Activated CD4-positive, alpha-beta T cell treated with anti-CD3 and anti-CD28 coated beads for 24 hours (primary cell): ENCODE data around the gene PTPRM.

ENCODE experiments used
- DNase-seq, 2 donors: peaks; one replicate each; pipeline ENCODE4 v3.0.0-alpha.2; 2020; ENCODE audit warnings: low read depth in 2 of 2

The PTPRM gene

DNA sequence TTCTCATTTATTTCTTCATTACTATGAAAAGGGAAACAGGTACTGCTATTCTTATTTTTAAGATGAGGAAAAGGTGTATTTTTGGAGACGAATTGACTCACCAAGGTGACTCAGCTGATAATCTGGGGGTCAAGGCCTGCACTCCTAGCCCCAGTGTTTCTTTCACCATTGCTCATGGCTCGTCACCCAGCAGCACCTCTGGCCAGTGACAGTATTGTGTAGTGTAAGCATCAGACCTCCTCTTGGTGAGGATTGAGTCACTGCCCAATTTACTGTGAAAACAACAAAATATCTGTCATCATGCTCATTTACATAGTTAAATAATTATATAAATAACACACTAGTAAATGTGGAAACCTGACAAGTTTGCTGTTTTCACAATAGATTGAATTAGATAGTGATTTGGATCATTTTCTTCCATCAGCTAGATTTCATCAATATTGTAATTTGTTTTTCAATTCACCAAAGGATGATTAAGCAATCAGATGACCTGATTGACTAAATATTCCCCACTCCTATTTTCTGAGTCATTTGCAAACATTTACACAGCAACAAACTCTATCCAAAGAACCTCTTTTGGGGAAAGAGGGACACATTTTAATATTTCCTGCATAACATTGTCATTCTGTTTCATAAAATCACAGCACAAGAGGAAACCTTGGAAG is 549.4 kb downstream of the PTPRM start:
- DNase-seq, result no peak

DNA sequence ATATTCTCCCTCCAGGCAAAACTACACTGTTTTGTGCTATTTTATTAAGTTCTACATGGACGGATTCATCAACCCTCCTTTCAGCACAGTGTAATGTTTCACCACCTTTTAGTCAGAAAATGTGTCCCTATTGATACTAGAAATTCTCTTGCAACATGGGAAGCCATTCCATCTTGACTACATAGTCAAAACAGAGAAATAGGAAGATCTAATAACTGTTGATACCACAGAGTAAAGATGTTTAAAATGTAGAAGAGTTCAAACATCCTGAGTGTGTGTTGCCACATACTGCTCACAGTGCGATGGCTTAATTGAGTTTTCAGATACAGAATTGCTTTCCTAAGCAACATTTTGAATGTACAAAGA is 549.9 kb downstream of the PTPRM start:
- DNase-seq, result no peak

DNA sequence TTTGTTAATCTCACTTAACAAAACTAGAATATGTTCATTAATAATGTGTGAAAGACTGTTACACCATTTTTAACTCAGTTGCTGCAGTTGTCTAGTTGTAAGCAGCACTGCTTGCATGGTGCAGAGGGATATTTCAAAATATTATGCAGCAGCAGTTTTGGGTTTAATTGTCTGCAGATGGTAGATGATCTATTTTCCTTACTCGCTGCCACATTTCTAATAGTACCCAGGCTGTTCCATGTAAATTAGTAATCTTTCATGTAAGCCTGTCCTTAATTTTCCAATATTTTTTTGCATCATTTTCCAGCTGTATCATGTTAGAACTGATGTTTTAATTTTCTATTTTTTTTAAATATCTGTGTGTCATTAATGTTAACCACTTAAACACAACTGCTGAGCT is 554.0 kb downstream of the PTPRM start:
- DNase-seq, result no peak

DNA sequence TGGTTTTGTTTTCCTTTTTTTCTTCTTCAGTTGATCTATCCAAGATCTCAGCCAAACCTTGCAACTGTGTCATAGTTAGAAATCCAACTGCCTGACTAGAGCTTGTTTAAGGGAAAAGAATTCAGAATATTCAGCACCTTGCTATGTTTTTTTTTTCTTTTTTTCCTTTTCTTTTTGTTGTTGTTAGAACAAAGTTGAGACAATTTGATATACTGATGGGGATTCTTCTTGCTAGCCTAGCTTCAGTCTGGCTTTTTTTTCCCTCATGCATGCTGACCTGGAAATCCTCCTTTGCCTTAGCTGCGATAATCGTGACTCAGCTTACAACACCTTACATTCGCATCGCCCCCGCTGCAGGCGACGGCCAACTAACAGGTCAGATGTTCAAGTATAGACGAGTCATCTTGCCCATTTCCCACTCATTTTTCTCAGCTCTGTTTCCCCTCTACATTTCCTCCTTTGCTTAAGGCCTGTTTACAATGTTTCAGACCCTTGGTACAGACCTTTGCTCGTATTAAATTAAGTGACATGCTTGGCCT is 554.9 kb downstream of the PTPRM start:
- no peak for DNase-seq

DNA sequence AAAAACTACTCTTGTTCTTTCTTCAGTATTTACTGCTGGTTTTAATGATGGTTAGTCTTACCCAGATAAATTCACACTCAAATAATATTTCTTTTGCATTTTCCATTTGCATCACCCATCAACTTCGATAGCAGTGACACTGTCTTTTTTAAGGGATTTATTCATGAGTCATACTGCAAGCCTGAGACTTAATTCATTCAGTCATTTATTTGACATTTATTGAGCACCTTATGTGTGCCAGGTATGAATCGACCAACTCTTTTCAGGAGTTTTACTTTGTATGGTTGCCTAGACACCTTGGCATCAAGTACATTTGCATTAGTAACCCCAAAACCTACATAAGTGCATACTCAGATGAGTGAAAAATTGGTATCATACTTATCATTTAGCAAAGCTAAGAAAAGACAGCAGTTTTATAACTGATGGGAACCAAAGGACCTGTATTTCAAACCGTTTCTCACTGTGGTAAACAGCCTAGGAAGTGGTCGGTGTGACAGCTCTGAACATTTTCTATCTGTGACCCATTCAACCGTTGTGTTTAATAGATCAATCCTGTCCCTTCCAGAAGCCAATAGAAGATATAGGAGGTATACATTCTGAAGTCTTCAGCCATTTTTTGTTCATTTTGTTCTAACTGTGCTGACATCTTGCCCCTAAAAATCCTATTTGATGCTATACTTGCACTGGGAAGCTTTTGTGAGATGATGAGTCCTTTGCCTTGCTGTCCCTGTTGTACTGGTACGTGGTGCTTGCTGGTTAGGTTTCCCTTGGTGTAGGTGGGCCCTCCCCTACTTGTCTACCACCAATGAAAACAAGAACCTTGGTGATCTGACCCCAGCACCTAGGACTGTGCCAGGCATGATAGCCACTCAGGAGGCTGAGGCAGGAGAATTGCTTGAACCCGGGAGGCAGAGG is 557.4 kb downstream of the PTPRM start:
- no peak for DNase-seq

DNA sequence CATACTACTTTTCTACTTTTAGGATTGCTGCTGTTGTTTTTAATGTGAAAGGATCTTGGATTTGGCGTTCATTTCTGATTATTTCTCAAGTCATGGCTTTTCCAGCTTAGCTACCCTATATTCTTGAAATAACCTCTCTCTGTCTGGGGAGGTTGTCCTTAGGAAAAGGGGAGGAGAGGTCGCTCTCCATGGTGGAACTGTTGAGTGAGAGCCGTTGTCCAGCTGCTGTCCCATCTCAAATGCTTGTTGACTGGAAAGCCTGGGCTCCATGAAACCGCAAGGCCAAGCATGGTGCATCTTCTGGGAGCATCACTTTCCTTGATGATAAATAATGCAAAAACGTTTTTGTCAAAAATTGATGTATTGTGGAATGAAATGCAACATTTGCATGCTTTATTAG is 563.0 kb downstream of the PTPRM start:
- DNase-seq, result no peak

DNA sequence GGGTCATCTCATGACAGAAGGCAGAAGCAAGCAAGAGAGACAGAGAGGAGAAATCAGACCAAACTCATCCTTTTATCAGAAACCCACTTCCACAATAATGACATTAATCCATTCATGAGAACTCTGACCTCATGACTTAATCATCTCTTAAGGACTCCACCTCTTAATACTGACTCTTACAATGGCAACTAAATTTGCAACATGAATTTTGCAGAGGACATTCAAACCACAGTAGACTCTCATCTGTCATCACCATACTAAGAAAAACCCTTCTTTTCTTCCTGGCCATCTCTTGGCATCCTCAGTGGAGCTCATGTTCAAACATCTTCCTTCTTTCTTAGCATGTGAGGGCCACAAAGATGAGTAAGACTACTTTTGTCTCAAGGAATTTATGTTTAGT is 565.9 kb downstream of the PTPRM start:
- DNase-seq, result no peak

DNA sequence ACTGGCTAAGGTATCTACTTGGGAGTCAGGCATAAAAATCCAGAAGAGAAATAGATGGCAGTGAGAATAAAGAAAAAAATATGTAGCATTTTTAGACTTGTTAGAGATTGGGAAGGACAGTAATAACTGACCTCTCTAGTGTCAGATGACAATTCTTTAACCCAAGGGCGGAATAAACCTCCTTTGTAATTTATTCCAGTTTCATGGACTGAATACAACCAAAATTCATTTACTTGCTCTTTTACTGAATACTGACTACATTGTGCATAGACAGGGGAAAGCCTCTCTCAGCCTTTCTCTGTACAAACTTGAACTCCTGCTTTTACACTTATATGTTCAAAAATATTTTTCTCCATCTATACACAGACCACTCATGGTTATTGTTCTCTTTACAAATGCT is 566.8 kb downstream of the PTPRM start:
- DNase-seq, result no peak

DNA sequence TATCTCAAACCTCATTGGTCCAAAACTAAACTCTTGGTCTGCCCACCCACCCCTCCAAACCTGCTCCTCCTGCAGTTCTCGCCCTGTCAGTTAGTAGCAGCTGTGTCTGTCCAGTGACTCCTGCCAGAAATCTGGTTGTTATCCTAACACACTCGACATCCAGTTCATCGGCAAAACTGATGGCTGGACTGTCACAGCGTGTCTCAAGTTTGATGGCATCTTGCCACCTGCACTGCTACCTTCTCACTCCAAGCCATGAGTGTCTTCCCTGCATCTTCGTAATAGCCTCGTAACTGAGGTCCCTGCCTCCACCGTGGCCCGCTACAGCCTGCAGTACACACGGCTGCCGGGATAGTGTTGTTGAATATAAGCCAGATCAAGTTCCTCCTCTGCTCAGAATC is 572.0 kb downstream of the PTPRM start:
- no peak for DNase-seq

DNA sequence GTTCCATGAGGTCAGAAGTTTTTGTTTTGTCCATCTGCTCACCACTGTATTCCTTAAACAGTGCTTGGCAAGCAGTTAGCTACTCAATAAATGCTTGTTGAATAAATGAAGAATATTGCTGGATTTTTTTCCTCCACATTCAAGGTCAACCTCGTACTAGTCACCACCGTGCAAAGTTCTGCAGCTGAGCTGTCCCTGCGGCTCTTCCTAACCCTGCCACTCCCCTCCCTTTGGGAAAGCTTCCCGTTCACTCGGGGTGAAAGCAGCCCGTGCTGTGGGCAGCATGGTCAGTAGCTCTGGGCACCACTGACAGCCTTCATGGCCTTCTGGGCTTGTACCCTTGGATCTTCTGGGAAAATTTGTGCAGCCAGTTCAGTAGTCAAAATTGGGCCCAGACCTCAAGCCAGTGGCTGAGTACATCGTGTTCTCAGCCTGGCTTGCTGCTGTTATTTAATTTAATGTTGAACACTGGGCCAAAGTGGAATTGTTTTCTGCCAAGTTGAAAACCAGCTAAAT is 572.8 kb downstream of the PTPRM start:
- no peak for DNase-seq

DNA sequence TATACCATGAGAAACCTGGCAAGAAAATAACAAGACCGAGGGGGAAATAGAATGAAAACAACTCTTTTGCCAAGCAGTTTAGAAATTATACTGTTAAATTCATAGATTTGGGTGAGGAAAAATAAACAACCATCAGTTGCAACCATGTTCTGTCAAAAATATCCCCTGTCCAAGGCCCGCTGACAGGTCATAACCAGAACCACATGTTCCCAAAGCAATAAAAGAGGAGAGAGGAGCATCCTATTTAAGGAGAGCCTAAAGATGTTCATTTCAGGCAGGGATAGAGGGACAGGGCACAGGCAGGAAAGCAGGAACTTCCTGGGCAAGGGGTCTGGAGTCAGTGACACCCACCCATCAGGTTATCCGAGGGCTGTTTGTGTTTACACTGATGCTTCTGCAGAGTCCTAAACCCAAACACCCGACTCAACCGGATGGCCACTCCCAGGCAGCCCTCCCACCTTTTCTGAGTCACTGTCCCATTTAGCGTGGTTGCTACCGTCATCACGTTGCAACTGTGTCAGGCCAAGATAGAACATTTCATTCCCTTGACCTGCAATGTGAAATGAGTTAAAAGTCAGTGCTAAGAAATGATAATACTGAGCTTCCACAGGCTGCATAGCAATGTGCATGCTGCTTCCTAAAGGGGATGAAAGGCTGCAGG is 573.9 kb downstream of the PTPRM start:
- no peak for DNase-seq

DNA sequence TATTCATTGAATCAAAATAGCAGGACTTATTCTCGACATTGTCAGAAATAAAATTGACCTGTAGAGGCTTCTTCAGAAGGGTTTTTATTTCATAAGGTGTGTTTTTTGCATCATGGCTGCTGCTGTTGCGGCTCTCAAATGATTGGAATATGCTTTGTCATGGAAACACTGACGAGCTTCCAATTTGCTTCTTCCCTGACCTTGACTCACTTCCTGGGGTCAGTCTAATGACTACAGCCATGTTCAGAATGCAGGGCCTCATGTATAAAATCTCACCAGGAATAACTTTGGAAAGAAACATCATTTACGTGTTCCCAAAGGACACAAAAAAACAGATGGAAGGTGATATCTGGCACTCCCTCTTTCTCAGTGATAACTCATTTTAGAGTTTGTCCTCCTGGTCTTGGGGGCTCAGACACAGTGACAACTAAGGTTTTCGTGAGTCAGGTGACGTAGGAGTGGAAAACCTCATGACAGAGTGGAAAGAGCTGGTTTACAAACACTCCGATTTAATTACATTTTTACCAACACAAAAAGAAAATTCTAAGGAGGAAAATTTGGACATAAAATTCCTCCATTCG is 575.1 kb downstream of the PTPRM start:
- DNase-seq, result no peak

DNA sequence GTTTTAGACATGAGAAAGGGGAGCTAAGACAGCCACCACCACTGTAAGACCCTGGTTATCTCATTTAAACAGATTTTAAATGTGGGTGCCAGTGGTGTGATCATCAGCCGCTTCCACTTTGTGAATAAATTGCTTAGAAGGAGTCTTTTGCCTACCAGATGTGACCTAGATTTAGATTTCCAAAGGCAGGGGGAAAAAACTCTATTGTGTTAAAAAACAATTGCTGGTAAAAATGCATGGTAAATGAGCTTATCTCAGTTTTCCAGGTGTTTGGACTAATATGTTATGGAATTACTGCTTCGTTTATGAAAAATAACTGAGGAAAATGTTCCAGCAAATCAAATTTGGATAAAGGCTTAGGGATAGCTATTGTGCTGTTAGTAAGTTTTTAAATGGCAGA is 575.8 kb downstream of the PTPRM start:
- no peak for DNase-seq

DNA sequence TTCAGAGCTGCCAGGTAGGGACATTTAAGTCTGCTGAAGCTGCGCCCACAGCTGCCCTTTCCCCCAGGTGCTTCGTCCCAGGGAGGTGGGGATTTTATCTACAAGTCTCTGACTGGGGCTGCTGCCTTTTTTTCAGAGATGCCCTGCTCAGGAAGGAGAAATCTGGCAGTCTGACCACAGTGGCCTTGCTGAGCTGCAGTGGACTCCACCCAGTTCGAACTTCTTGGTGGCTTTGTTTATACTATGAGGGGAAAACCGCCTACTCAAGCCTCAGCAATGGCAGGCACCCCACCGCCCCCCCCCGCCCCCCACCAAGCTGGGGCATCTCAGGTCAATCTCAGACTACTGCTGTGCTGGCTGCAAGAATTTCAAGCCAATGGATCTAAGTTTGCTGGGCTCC is 584.1 kb downstream of the PTPRM start:
- DNase-seq, result no peak

DNA sequence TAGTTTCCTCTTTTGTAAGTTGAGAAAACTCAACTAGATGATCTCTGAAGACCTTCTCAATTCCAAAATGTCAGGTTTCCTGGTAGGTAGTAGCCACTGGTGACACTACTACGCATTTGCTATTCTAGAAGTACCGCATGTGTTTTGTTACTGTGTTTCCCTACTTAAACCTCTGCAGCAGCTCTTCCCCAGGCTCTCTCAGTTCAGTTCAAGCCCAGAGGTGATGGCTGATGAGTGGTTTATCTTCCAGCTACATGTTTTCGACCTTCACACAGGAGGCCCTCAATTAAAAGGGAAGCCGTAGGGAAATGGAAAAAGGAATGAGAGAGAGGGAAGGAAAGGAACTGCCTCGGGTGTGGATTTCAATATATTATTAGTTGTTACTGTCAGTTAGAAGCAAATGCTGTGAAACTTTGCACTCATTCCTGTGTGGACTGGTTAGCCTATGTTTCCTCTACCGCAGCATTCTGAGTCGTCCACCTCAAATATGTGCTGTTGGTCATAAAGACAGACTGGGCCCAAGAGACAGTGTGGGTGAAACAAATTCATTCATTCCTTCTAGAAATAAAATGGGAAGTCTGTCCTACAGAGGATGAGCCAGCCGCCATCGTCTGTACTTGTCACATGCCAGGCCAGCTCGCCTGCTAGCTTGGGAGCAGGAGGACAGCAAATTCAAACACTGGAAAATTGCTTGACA is 586.9 kb downstream of the PTPRM start:
- no peak for DNase-seq

DNA sequence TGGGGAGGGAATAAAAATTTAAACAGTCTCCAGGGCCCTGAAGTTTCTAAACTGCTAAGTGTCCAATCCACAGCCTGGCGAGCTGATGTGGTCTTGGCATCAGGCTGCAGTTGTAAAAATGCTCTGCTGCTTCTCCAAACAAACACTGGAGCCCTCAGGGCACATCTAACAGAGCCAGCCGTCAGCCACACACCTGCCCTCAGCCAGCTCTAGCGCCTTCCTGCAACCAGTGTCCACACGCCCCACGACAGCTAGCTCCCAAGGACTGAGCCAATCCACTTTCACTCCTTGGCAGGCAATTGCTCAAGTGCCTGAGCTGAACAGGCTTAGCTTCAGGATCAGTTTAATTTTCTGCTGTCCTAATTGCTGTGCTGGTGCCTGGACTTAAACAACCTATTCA is 595.7 kb downstream of the PTPRM start:
- DNase-seq, result no peak

DNA sequence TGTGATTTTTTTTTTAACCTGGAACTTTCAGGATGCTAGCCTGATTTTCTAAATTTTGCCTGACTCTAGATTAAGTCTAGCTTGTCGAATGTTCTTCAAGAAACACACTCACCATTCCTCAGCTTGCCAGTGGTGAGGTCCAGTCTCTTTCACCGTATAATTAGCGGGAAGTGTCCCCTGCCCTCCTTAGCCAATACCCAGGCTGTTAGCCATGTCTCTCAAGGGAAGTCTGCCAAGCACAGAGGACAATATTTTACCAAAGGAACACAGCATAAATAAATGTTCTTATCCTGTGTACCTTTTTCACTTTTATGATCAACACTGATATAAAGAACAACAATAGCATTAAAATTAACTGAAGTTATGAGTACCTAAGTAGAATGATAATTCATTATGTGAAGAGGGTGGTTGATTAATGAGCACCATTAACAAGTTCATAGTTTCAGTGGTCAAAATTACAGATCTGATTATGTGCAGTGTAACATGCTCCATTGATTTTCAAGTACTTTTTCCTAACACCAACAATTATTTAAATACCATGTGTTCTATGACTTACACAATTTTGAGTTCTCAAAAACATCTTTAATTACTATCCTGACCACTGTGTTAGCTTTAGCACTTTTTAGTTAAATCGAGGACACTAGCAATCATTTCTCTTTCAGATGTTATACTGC is 596.3 kb downstream of the PTPRM start:
- DNase-seq, result no peak

DNA sequence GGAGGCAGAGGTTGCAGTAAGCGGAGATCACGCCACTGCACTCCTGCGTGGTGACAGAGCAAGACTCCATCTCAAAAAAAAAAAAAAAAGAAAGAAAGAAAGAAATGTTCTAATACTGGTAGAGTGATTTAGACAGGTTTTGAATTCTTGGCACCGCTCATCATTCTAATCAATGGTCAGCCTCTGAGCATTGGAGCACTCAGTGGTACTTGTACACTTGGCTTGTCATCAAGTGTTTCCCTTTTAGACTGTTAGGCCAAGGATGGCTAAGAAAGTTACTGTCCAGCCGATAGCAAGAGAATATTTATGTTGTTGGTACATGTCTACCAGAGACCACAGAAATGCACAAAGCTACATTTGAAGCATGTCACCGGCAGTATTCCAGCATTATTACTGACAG is 598.0 kb downstream of the PTPRM start:
- no peak for DNase-seq

DNA sequence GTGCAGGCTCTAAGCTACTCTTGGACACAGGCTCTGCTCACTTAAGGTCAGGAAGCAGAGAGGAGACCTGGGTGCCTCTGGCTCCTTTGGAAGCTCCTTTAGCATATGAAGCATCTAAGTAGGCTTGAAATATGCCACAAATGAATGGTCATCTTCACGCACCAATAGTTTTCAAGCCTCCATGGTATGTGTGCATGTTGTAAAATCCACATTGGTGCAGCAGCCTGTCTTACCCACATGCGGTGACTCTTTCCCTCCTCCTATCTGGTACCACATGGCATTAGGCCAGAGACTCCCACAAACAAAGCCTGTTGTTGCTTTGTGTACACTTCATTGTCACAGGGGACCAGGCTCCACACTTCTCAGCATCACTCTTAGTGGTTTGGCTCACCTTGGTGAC is 599.9 kb downstream of the PTPRM start:
- no peak for DNase-seq

DNA sequence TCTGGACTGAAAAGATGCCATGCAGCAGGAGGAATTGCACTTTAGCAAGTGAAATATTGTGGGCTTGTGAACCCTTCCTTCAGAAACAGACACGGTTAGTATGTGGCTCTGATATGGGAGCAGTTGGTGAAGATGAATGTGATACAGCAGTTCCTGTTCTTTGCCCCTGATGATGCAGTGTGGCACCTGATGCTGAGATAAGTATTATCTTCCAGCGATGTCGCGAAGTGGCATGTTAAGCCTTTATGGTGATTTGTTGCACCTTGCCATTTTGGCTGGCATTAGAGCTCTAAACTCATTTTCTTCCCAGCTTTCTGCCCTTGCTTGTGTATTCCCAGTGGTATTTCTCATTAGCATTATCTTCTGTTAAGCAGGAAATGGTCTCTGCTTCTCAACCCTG is 600.6 kb downstream of the PTPRM start:
- no peak for DNase-seq

DNA sequence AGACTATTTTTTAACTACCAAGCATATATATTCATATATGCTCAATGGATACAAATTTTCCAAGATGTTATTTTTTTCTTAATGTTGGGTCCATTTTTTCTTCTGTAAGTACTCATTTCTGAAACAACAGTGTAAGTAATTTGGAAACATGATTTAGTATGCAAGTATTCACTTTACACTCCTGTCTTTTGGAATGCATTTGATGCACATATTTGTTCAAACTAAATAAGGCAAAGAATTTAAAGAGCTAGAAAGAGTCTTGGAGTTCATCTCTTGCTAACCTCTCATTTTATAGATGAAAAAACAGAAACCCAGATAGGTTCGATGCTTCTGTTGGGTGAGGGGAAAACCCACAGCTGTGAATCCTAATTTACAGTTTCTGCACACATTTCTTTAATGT is 602.6 kb downstream of the PTPRM start:
- no peak for DNase-seq
